ENCODE results near the gene ICA1L. TPM values are rescaled to one million over a fixed set of nuclear protein-coding genes. Genes with fewer than 3 reads are reported as not detected.

ICA1L gene
- total RNA-seq, 1 donor from 2014 or later: 6.5 TPM

DNA sequence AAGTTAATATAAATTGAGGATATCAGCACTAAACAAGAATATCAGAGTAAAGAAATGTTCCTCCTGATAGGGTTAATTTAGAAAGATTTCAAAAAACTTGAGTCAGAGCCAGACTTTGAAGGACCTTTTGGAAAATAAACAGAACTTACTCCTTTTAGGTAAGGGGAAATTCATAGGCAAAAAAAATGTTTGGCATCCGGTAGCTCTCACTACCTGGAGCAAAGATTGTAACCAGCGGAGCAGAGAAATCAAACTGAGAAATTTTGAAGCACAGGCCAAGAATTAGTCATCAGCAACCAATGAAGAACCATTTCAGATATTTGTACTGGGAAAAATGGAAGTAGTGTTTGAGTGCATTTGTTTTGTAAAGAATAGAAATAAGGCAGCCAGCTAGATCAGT, 113.0 kb downstream of the ICA1L start:
- H3K27me3 Mint-ChIP-seq (ENCODE audit: unreplicated experiment): no peaks in the 10 kb centered on the region
- peaks cover 6% of the 10 kb centered on the region for H3K4me1 Mint-ChIP-seq (ENCODE audit: unreplicated experiment)
- H3K4me3 Mint-ChIP-seq (ENCODE audit: unreplicated experiment): no peak overlapping the region
- H3K9me3 Mint-ChIP-seq (ENCODE audit: unreplicated experiment): peaks cover 1% of the 10 kb centered on the region
- no peak overlapping the region for H3K27ac Mint-ChIP-seq (ENCODE audit: unreplicated experiment)
- peaks cover 13% of the 10 kb centered on the region for H3K36me3 Mint-ChIP-seq (ENCODE audit: unreplicated experiment)
- no peak for DNase-seq (ENCODE audit: extremely low spot score, unreplicated experiment)
- TF ChIP-seq, protein P1, sequence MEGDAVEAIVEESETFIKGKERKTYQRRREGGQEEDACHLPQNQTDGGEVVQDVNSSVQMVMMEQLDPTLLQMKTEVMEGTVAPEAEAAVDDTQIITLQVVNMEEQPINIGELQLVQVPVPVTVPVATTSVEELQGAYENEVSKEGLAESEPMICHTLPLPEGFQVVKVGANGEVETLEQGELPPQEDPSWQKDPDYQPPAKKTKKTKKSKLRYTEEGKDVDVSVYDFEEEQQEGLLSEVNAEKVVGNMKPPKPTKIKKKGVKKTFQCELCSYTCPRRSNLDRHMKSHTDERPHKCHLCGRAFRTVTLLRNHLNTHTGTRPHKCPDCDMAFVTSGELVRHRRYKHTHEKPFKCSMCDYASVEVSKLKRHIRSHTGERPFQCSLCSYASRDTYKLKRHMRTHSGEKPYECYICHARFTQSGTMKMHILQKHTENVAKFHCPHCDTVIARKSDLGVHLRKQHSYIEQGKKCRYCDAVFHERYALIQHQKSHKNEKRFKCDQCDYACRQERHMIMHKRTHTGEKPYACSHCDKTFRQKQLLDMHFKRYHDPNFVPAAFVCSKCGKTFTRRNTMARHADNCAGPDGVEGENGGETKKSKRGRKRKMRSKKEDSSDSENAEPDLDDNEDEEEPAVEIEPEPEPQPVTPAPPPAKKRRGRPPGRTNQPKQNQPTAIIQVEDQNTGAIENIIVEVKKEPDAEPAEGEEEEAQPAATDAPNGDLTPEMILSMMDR (IDR thresholded peaks at IDR 0.05): no peak

DNA sequence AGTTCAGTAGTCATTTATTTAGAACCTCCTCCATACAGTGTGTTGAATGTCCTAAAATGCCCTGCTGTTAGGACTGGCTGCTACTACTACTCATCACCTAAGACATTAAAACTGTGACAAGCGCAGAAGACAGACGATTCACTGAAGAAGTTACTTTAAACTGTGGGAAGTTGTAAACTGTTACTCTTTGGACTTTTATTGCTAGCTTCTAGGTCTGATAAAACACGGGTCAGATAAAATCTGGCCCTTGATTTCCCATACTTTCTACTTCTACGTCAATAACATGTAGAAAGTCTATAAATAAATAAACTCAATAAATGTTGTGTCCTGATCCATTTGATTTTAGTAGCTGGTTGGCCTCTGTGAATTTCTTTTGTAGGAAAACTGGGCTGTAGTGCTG, 113.4 kb downstream of the ICA1L start:
- H3K4me1 Mint-ChIP-seq (ENCODE audit: unreplicated experiment): peaks cover 6% of the 10 kb centered on the region
- peaks cover 6% of the 10 kb centered on the region for H3K9me3 Mint-ChIP-seq (ENCODE audit: unreplicated experiment)
- no peak overlapping the region for H3K4me3 Mint-ChIP-seq (ENCODE audit: unreplicated experiment)
- DNase-seq (ENCODE audit: extremely low spot score, unreplicated experiment): no peak
- H3K36me3 Mint-ChIP-seq (ENCODE audit: unreplicated experiment): peaks cover 16% of the 10 kb centered on the region
- no peak overlapping the region for H3K27ac Mint-ChIP-seq (ENCODE audit: unreplicated experiment)
- TF ChIP-seq, protein P1 (IDR thresholded peaks at IDR 0.05): no peak
- H3K27me3 Mint-ChIP-seq (ENCODE audit: unreplicated experiment): no peaks in the 10 kb centered on the region

DNA sequence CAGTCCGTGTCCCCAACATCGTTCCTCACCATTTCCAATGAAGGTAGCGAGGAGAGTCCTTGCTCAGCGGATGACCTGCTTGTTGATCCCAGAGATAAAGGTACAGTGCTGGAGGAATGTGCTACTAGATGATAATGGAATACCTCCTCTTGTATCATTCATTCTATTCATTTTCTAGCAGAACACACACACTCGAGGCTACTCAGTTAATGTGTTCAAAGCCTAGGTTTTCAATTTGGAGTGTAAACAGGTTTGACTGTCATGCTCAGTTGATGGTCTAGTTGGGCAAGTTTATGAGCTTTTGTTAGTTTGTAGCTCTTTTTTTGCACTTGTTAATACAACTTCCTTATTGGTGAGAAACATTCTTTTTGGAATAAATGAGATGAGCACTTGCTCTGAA, 114.2 kb downstream of the ICA1L start:
- H3K27me3 Mint-ChIP-seq (ENCODE audit: unreplicated experiment): no peaks in the 10 kb centered on the region
- DNase-seq (ENCODE audit: extremely low spot score, unreplicated experiment): no peak
- peaks cover 1% of the 10 kb centered on the region for H3K4me1 Mint-ChIP-seq (ENCODE audit: unreplicated experiment)
- H3K4me3 Mint-ChIP-seq (ENCODE audit: unreplicated experiment): no peak overlapping the region
- H3K9me3 Mint-ChIP-seq (ENCODE audit: unreplicated experiment): peaks cover 10% of the 10 kb centered on the region
- TF ChIP-seq, protein P1 (IDR thresholded peaks at IDR 0.05): no peak
- H3K36me3 Mint-ChIP-seq (ENCODE audit: unreplicated experiment): peaks cover 16% of the 10 kb centered on the region
- H3K27ac Mint-ChIP-seq (ENCODE audit: unreplicated experiment): no peak overlapping the region

DNA sequence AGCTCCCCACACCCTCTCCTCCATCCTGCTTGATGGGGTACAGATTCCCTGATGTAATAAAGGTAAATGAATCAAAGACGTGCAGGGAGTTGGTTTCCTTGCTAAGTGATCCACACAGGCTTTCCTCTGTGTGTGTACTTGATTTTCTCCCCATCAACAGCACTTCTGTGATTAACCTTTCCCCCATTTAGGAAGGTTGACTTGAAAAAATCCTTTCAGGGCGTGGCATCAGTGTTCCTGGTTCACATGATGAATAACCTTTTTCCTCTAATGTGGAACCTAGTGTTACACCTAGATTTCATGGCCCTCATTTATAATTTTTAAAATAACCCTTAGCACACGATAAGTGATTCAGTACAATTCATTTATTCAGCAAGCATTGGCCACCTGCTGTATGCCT, 115.0 kb downstream of the ICA1L start:
- Mint-ChIP-seq H3K27me3 (ENCODE audit: unreplicated experiment) (no peaks in the 10 kb centered on the region), H3K9me3 (ENCODE audit: unreplicated experiment) (peaks cover 10% of the 10 kb centered on the region), H3K36me3 (ENCODE audit: unreplicated experiment) (peaks cover 16% of the 10 kb centered on the region), H3K4me1 (ENCODE audit: unreplicated experiment) (no peaks in the 10 kb centered on the region), H3K27ac (ENCODE audit: unreplicated experiment) (no peak overlapping the region), H3K4me3 (ENCODE audit: unreplicated experiment) (no peak overlapping the region)
- no peak for DNase-seq (ENCODE audit: extremely low spot score, unreplicated experiment)
- TF ChIP-seq, protein P1 (IDR thresholded peaks at IDR 0.05): no peak

DNA sequence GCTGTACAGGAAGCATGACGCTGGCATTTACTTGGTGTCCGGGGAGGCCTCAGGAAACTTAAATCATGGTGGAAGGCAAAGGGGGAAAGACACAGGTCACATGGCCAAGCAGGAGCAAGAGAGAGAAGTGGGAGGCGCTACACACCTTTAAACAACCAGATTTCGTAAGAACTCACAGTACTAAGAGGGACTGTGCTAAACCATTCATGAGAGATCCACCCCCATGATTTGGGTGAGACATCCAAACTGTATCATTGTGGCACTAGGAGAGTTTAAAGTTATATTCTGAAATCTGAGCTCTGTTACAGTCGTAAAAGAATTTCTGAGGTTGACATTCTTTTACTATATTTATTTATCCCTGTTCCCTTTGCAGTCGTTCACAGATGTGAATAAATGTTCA, 116.6 kb downstream of the ICA1L start:
- peaks cover 10% of the 10 kb centered on the region for H3K9me3 Mint-ChIP-seq (ENCODE audit: unreplicated experiment)
- TF ChIP-seq, protein P1 (IDR thresholded peaks at IDR 0.05): no peak
- H3K27ac Mint-ChIP-seq (ENCODE audit: unreplicated experiment): no peak overlapping the region
- no peaks in the 10 kb centered on the region for H3K27me3 Mint-ChIP-seq (ENCODE audit: unreplicated experiment)
- no peak overlapping the region for H3K4me3 Mint-ChIP-seq (ENCODE audit: unreplicated experiment)
- peaks cover 3% of the 10 kb centered on the region for H3K4me1 Mint-ChIP-seq (ENCODE audit: unreplicated experiment)
- no peak for DNase-seq (ENCODE audit: extremely low spot score, unreplicated experiment)
- peaks cover 11% of the 10 kb centered on the region for H3K36me3 Mint-ChIP-seq (ENCODE audit: unreplicated experiment)
